CD4-positive, alpha-beta memory T cell (primary cell): ENCODE data around the gene WWC1. TPM values are rescaled to one million over a fixed set of nuclear protein-coding genes. Genes with fewer than 3 reads are reported as not detected.

Experiments used
- CTCF ChIA-PET: fragments of 350-600 bp; sonication (Branson Sonifier 250); formaldehyde crosslinking; loops from one replicate; lab custom pipeline; 2021; ENCODE audit warnings: inconsistent platforms; ENCODE audit not compliant: partially characterized antibody; lab: Charles Lee
- POLR2A ChIA-PET: fragments of 350-600 bp; sonication (Branson Sonifier 250); formaldehyde crosslinking; loops from one replicate; lab custom pipeline; 2021; ENCODE audit not compliant: partially characterized antibody; lab: Charles Lee
- DNase-seq, 5 donors: peaks; one replicate each; pipeline versions ENCODE4 v3.0.0 to v3.0.0-alpha.2; 2020 to 2022; ENCODE audit warnings: mixed read lengths in 1 of 5
- H3K27ac ChIP-seq: one replicate; pipeline ENCODE4 v1.7.0; 2013; ENCODE audit warnings: low read depth, low read length
- H3K27me3 ChIP-seq: 2 replicates; pipeline ENCODE4 v1.7.0; 2013; ENCODE audit warnings: mild to moderate bottlenecking, low read length, moderate library complexity; ENCODE audit not compliant: insufficient read depth
- H3K36me3 ChIP-seq: 2 replicates; pipeline ENCODE4 v1.7.0; 2013; ENCODE audit warnings: mild to moderate bottlenecking, low read length, moderate library complexity; ENCODE audit not compliant: insufficient read depth
- H3K4me1 ChIP-seq: 2 replicates; pipeline ENCODE4 v1.7.0; 2013; ENCODE audit warnings: mild to moderate bottlenecking, low read length, moderate library complexity; ENCODE audit not compliant: insufficient read depth
- H3K4me3 ChIP-seq, 2 donors: one replicate each; pipeline ENCODE4 v1.7.0; 2013; ENCODE audit warnings: low read length in 2 of 2, mild to moderate bottlenecking in 1 of 2
- H3K9me3 ChIP-seq, 2 donors: one replicate each; pipeline ENCODE4 v1.7.0; 2013; ENCODE audit warnings: low read length in 2 of 2, control low read depth in 1 of 2; ENCODE audit not compliant: control insufficient read depth in 1 of 2
- H3K27ac Mint-ChIP-seq, 7 donors: one replicate each; pipeline ENCODE4 v1.8.0; 2020 to 2021; ENCODE audit warnings: mixed read lengths in 7 of 7, mild to moderate bottlenecking in 6 of 7, inconsistent platforms in 3 of 7, moderate library complexity in 3 of 7
- H3K27me3 Mint-ChIP-seq, 2 donors: one replicate each; pipeline ENCODE4 v1.8.0; 2020 to 2021; ENCODE audit warnings: mixed read lengths in 2 of 2
- H3K36me3 Mint-ChIP-seq, 2 donors: one replicate each; pipeline ENCODE4 v1.8.0; 2020 to 2021; ENCODE audit warnings: mixed read lengths in 2 of 2, inconsistent platforms in 1 of 2, mild to moderate bottlenecking in 1 of 2
- H3K4me1 Mint-ChIP-seq, 4 donors: one replicate each; pipeline ENCODE4 v1.8.0; 2020 to 2021; ENCODE audit warnings: mixed read lengths in 4 of 4, mild to moderate bottlenecking in 1 of 4
- H3K4me3 Mint-ChIP-seq, 8 donors: one replicate each; pipeline ENCODE4 v1.8.0; 2020 to 2021; ENCODE audit warnings: mixed read lengths in 8 of 8, mild to moderate bottlenecking in 7 of 8, moderate library complexity in 6 of 8, inconsistent platforms in 3 of 8
- H3K9me3 Mint-ChIP-seq, 8 donors: one replicate each; pipeline ENCODE4 v1.8.0; 2020 to 2021; ENCODE audit warnings: mixed read lengths in 8 of 8, mild to moderate bottlenecking in 5 of 8, inconsistent platforms in 3 of 8, moderate library complexity in 1 of 8
- intact Hi-C: fragments of 100-400 bp; cut with micrococcal nuclease; formaldehyde crosslinking; loops from one replicate; pipeline ENCODE4 v1.15.1; 2023
- polyA plus RNA-seq, 2 donors: library from polyadenylated mRNA; unstranded; fragments of 300-500 nt; fragmentation: Illumina TruSeq; gene quantifications; one replicate each; pipeline ENCODE4 v1.2.3, GENCODE V29; 2021
- total RNA-seq, 2 experiments: library from RNA; stranded (reverse); gene quantifications; one replicate each; pipeline ENCODE4 v1.2.3, GENCODE V29; 2021

WWC1 gene
- total and polyA plus RNA-seq, 4 experiments from 2014 or later = 0.22 to 2.7 (median 1.5) TPM

DNA sequence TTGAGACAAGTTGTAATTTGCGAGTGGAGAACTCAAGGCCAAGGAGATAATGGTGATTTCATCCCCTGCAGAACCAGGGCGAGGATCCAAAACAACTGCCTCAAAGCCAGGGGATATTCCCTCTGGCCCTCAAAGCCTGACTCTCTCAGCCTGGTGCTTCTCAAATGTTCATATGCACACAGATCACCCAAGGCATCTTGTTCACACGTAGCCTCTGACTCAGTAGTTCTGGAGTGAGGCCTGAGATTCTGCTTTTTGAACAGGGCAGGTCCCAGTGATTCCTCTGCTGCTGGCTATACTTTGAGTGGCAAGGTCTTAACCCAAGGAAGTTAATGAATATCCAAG is 30.2 kb upstream of the WWC1 start:
- ChIA-PET POLR2A (no interaction called here), CTCF (no interaction called here)
- H3K4me1 ChIP-seq = no peaks in the 10 kb centered on the region
- no peak for DNase-seq
- Mint-ChIP-seq H3K4me3 (no peak overlapping the region), H3K27ac (no peak overlapping the region), H3K27me3 (peaks cover 0 to 4% of the 10 kb centered on the region in 2 donors), H3K9me3 (no peaks in the 10 kb centered on the region), H3K4me1 (peaks cover 0 to 1% (median 0%) of the 10 kb centered on the region in 4 donors), H3K36me3 (no peaks in the 10 kb centered on the region)
- intact Hi-C loops = no loop called here
- H3K4me3 ChIP-seq = no peak overlapping the region
- no peak overlapping the region for H3K27ac ChIP-seq
- no peaks in the 10 kb centered on the region for H3K9me3 ChIP-seq
- no peaks in the 10 kb centered on the region for H3K36me3 ChIP-seq
- H3K27me3 ChIP-seq = no peaks in the 10 kb centered on the region

DNA sequence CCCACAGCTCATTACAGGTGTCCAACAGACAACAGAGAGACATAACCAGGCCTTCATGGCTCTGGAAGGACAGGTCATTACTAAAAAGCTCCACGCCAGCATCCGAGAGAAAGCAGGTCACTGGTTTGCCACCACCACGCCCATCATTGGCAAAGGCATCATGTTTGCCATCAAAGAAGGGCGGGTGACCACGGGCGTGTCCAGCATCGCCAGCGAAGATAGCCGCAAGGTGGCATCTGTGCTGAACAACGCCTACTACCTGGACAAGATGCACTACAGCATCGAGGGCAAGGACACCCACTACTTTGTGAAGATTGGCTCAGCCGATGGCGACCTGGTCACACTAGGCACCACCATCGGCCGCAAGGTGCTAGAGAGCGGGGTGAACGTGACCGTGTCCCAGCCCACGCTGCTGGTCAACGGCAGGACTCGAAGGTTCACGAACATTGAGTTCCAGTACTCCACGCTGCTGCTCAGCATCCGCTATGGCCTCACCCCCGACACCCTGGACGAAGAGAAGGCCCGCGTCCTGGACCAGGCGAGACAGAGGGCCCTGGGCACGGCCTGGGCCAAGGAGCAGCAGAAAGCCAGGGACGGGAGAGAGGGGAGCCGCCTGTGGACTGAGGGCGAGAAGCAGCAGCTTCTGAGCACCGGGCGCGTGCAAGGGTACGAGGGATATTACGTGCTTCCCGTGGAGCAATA is 29.3 kb upstream of the WWC1 start:
- Histone ChIP-seq H3K27me3 (no peaks in the 10 kb centered on the region), H3K4me1 (no peaks in the 10 kb centered on the region), H3K9me3 (no peaks in the 10 kb centered on the region), H3K27ac (no peak overlapping the region), H3K36me3 (no peaks in the 10 kb centered on the region), H3K4me3 (no peak overlapping the region)
- CTCF ChIA-PET = interaction anchor here (0.6 to 1.3 kb wide), 3 partner anchors 43 to 1232 kb away, joined by 3 read pairs; no protein-coding TSS in a partner anchor
- H3K4me3 Mint-ChIP-seq = no peak overlapping the region
- peaks cover 0 to 4% of the 10 kb centered on the region in 2 donors for H3K27me3 Mint-ChIP-seq
- intact Hi-C loops = no loop called here
- no peaks in the 10 kb centered on the region for H3K36me3 Mint-ChIP-seq
- H3K4me1 Mint-ChIP-seq = peaks cover 0 to 1% (median 0%) of the 10 kb centered on the region in 4 donors
- H3K9me3 Mint-ChIP-seq = no peaks in the 10 kb centered on the region
- no peak for DNase-seq
- POLR2A ChIA-PET = no interaction called here
- H3K27ac Mint-ChIP-seq = no peak overlapping the region

DNA sequence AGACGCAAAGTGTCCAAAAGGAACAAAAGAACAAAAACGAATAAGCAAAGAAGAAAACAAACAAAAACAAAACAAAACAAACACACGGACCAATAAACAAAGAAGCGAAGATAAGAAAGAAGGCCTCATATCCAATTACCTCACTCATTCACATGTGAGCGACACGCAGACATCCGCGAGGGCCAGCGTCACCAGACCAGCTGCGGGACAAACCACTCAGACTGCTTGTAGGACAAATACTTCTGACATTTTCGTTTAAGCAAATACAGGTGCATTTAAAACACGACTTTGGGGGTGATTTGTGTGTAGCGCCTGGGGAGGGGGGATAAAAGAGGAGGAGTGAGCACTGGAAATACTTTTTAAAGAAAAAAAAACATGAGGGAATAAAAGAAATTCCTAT is 28.3 kb upstream of the WWC1 start:
- Histone ChIP-seq H3K4me1 (no peaks in the 10 kb centered on the region), H3K27ac (no peak overlapping the region), H3K36me3 (no peaks in the 10 kb centered on the region), H3K27me3 (no peaks in the 10 kb centered on the region), H3K4me3 (no peak overlapping the region), H3K9me3 (no peaks in the 10 kb centered on the region)
- no peak overlapping the region for H3K4me3 Mint-ChIP-seq
- ChIA-PET CTCF (interaction anchor here (1.3 kb wide), 1 partner anchor 44 kb away, joined by 3 read pairs; no protein-coding TSS in a partner anchor), POLR2A (no interaction called here)
- intact Hi-C loops = no loop called here
- H3K36me3 Mint-ChIP-seq = no peaks in the 10 kb centered on the region
- peaks cover 0 to 2% of the 10 kb centered on the region in 2 donors for H3K27me3 Mint-ChIP-seq
- DNase-seq = no peak
- H3K4me1 Mint-ChIP-seq = no peaks in the 10 kb centered on the region
- H3K27ac Mint-ChIP-seq = no peak overlapping the region
- no peaks in the 10 kb centered on the region for H3K9me3 Mint-ChIP-seq

DNA sequence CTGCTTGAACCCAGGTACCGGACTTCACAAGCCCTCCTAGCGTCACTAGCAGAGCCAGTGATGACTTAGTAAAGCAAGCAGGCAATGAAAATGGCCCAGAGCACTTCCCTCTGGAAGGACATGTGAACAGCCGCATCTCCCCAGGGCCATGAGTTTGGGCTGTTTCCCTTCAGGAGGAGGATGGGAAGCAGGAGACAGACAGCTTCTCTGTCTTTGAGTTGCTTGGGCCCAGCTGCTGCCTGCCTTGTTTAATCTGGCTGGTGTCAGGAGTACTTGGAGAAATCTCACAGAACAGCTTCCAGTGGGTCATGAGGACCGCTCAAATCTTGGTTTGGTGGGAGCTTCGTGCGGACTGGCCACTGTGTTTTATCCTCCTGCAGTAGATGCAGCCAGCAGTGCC is 25.4 kb upstream of the WWC1 start:
- Histone ChIP-seq H3K9me3 (no peaks in the 10 kb centered on the region), H3K27ac (no peak overlapping the region), H3K36me3 (no peaks in the 10 kb centered on the region), H3K27me3 (no peaks in the 10 kb centered on the region), H3K4me1 (peaks cover 10% of the 10 kb centered on the region), H3K4me3 (no peak overlapping the region)
- POLR2A ChIA-PET = no interaction called here
- H3K4me1 Mint-ChIP-seq = peaks cover 7 to 14% (median 10%) of the 10 kb centered on the region in 4 donors
- H3K4me3 Mint-ChIP-seq = no peak overlapping the region
- H3K9me3 Mint-ChIP-seq = no peaks in the 10 kb centered on the region
- H3K36me3 Mint-ChIP-seq = no peaks in the 10 kb centered on the region
- intact Hi-C loops = no loop called here
- H3K27ac Mint-ChIP-seq = no peak overlapping the region
- CTCF ChIA-PET = interaction anchor here (0.8 kb wide), 1 partner anchor 8 kb away, joined by 4 read pairs; no protein-coding TSS in a partner anchor
- DNase-seq = no peak
- peaks cover 2 to 5% of the 10 kb centered on the region in 2 donors for H3K27me3 Mint-ChIP-seq

DNA sequence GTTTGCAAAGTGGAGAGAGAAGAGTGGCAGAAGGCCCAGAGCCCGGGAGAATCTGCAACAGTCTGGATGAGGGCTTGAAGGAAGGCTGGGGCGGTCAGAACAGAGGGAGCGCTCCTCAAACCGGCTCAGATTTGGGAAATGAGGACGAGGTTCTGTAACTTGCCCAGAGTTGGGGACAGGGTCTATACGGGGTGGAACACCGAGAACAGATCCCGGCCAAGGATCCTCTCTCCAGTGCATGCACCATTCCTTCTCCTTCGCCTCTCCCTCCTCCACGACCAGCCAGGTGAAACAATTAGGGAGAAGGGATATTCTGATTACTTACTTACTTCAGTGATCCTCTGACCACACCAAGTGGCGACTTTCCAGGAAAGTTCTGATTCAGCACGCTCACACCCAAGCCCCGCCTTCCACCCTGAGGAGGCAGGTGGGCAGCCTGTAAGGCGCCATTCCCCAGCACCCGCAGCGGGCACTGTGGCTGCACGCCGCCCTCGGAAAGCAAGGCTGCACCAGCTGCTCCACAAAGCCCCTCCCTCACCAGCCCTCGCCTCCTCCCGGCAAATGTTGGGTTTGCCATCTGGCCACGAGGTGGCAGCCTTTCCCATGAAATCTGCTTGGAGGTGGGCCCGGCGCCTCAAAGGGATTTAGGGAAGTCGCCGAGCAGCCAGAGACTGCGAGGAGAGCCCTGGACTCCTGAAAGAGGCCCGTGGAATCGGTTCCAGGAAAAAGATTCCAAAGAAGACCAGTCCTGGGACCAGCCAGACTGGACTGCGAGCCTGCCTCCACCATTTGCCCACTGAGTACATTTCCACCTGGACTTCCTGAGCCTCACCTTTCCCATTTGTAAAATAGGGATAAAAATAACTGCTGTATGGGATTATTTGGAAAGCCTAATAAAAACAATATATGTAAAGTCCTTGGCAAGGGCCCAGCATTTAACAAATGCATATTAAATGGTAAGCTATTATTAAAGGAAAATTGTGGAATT is 22.2 kb upstream of the WWC1 start:
- no peaks in the 10 kb centered on the region for H3K9me3 ChIP-seq
- no peaks in the 10 kb centered on the region for H3K36me3 ChIP-seq
- ChIA-PET CTCF (interaction anchor here (0.6 to 2.3 kb wide), 24 partner anchors 9 to 1312 kb away, joined by 3 to 14 read pairs (median 4); no protein-coding TSS in a partner anchor), POLR2A (interaction anchor here (0.5 kb wide), 1 partner anchor 248 kb away, joined by 3 read pairs; no protein-coding TSS in a partner anchor)
- H3K4me3 Mint-ChIP-seq = peak overlapping the region; percentile 53 to 79 (median 64)
- DNase-seq = peak; percentile 52 to 70 (median 62)
- H3K36me3 Mint-ChIP-seq = no peaks in the 10 kb centered on the region
- peaks cover 10% of the 10 kb centered on the region for H3K4me1 ChIP-seq
- no peaks in the 10 kb centered on the region for H3K9me3 Mint-ChIP-seq
- intact Hi-C loops = loop anchor here (1.0 kb wide), 4 partner anchors 167 to 1312 kb away; partner anchors contain the start of gene RARS1
- H3K27ac ChIP-seq = no peak overlapping the region
- no peak overlapping the region for H3K27ac Mint-ChIP-seq
- peaks cover 2 to 19% of the 10 kb centered on the region in 2 donors for H3K27me3 Mint-ChIP-seq
- peaks cover 7 to 14% (median 11%) of the 10 kb centered on the region in 4 donors for H3K4me1 Mint-ChIP-seq
- peak overlapping the region in 1 of 2 donors; percentile 42 for H3K4me3 ChIP-seq
- no peaks in the 10 kb centered on the region for H3K27me3 ChIP-seq

DNA sequence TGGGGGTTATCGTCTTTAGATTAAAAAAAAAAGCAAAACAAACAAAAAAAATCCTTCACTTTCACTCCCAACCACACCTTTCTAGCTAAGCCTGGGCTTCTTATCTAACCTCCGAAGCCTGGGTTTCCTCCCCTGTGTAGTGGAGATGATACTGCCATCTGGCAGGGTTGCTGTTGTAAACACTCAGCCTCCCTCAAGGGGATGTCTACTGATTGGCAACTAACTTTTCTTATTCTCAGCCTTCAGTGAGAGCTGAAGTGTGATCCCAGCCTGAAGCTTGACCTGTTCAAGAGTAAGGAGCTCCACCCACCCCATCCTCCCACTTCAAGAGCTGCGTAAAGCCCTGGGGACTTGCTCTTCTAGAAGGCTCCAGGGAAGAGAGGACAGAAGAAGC is 21.5 kb upstream of the WWC1 start:
- no peaks in the 10 kb centered on the region for H3K9me3 Mint-ChIP-seq
- Histone ChIP-seq H3K27ac (no peak overlapping the region), H3K36me3 (no peaks in the 10 kb centered on the region), H3K27me3 (no peaks in the 10 kb centered on the region), H3K4me3 (no peak overlapping the region), H3K9me3 (no peaks in the 10 kb centered on the region), H3K4me1 (peaks cover 10% of the 10 kb centered on the region)
- ChIA-PET POLR2A (interaction anchor here (0.5 kb wide), 1 partner anchor 247 kb away, joined by 3 read pairs; no protein-coding TSS in a partner anchor), CTCF (interaction anchor here (0.7 to 2.2 kb wide), 21 partner anchors 9 to 1311 kb away, joined by 3 to 14 read pairs (median 4); no protein-coding TSS in a partner anchor)
- intact Hi-C loops = loop anchor here (1.0 kb wide), 4 partner anchors 166 to 1311 kb away; partner anchors contain the start of gene RARS1
- H3K27ac Mint-ChIP-seq = no peak overlapping the region
- H3K4me1 Mint-ChIP-seq = peaks cover 7 to 14% (median 11%) of the 10 kb centered on the region in 4 donors
- H3K27me3 Mint-ChIP-seq = peaks cover 3 to 19% of the 10 kb centered on the region in 2 donors
- H3K36me3 Mint-ChIP-seq = no peaks in the 10 kb centered on the region
- H3K4me3 Mint-ChIP-seq = peak overlapping the region in 1 of 8 donors; percentile 45
- DNase-seq = no peak
